HCT116 (cell line): ENCODE data around the gene TAAR5. TPM values are rescaled to one million over a fixed set of nuclear protein-coding genes. Genes with fewer than 3 reads are reported as not detected.

Source experiments
- ATAC-seq: fragments of 200-7000 bp; cut with Tn5 transposase; 2 replicates; pipeline ENCODE4 v1.9.1; 2020; ENCODE audit warnings: mild to moderate bottlenecking, moderate library complexity
- BruUV-seq: library from RNA; stranded (reverse); fragments of 400-500 nt; replicated peaks from 2 replicates; lab custom pipeline; 2021; lab: Mats Ljungman, UMichigan
- CTCF ChIA-PET: fragments of 300-600 bp; sonication (Branson Sonifier 250); formaldehyde crosslinking; loops from one replicate; lab custom pipeline; 2021; ENCODE audit warnings: antibody characterized with exemption; lab: Charles Lee
- POLR2A ChIA-PET: fragments of 300-600, 350-600 bp; sonication (Branson Sonifier 250); formaldehyde crosslinking; loops from one replicate; lab custom pipeline; 2021; ENCODE audit warnings: antibody characterized with exemption; lab: Charles Lee
- RAD21 ChIA-PET, 2 experiments: fragments of 300-600 bp; sonication (Branson Sonifier 250); formaldehyde crosslinking; loops; one replicate each; lab custom pipeline; 2023; ENCODE audit warnings: low total read pairs in 2 of 2; ENCODE audit not compliant: uncharacterized antibody in 2 of 2, unreplicated experiment in 2 of 2, low non-redundant PET in 1 of 2; lab: Charles Lee
- DNase-seq: peaks from one replicate; pipeline ENCODE4 v3.0.0-alpha.2; 2010; ENCODE audit warnings: low read depth, low spot score
- H2AFZ ChIP-seq: fragments of 200-600 bp; shearing (Covaris generic), sonication (generic); 2 replicates; pipeline ENCODE4 v1.6.1; 2017; ENCODE audit warnings: low read depth, mixed run types, mixed read lengths, antibody characterized with exemption, low read length; ENCODE audit not compliant: poor library complexity, severe bottlenecking
- H3K27ac ChIP-seq: 2 replicates; pipeline ENCODE4 v1.5.1; 2012; ENCODE audit warnings: low read depth, low read length
- H3K27me3 ChIP-seq: fragments of 200-600 bp; sonication (generic); 2 replicates; pipeline ENCODE4 v1.6.1; 2016; ENCODE audit warnings: mixed run types, low read length, mixed read lengths; ENCODE audit not compliant: insufficient read depth
- H3K36me3 ChIP-seq, 2 experiments: fragments of 200-500 bp in 1 of 2; fragments of 200-600 bp in 1 of 2; sonication (Bioruptor generic) in 1 of 2; sonication (generic) in 1 of 2; 2 replicates each; pipeline versions ENCODE4 v1.5.1 to v1.6.1; 2014 to 2016; ENCODE audit warnings: low read length in 2 of 2, inconsistent platforms in 1 of 2, mixed read lengths in 1 of 2, mixed run types in 1 of 2; ENCODE audit not compliant: insufficient read depth in 2 of 2, control insufficient read depth in 1 of 2
- H3K4me1 ChIP-seq, 2 experiments: fragments of 200-600 bp in 1 of 2; sonication (generic) in 1 of 2; 2 replicates each; pipeline versions ENCODE4 v1.5.1 to v1.6.1; 2012 to 2017; ENCODE audit warnings: low read length in 2 of 2, inconsistent platforms in 1 of 2, mild to moderate bottlenecking in 1 of 2, mixed read lengths in 1 of 2, mixed run types in 1 of 2, moderate library complexity in 1 of 2; ENCODE audit not compliant: insufficient read depth in 2 of 2, control insufficient read depth in 1 of 2
- H3K4me2 ChIP-seq: fragments of 200-600 bp; sonication (generic); 2 replicates; pipeline ENCODE4 v1.6.1; 2017; ENCODE audit warnings: mixed run types, low read length, mixed read lengths
- H3K4me3 ChIP-seq, 2 experiments: fragments of 200-600 bp in 1 of 2; sonication (generic) in 1 of 2; replicated peaks in 1 of 2; 2 replicates each; pipeline ENCODE4 v1.5.1; 2011 to 2016; ENCODE audit warnings: low read length in 2 of 2, control low read depth in 1 of 2, low read depth in 1 of 2, mild to moderate bottlenecking in 1 of 2, mixed read lengths in 1 of 2, mixed run types in 1 of 2
- H3K79me2 ChIP-seq: fragments of 200-600 bp; sonication (generic); 2 replicates; pipeline ENCODE4 v1.6.1; 2017; ENCODE audit warnings: mild to moderate bottlenecking, mixed run types, low read length, moderate library complexity, mixed read lengths; ENCODE audit not compliant: insufficient read depth
- H3K9ac ChIP-seq: fragments of 200-600 bp; sonication (generic); 2 replicates; pipeline ENCODE4 v1.6.1; 2016; ENCODE audit warnings: low read length, mixed read lengths
- H3K9me2 ChIP-seq: fragments of 200-600 bp; sonication (generic), shearing (Covaris generic); 2 replicates; pipeline ENCODE4 v1.6.1; 2017; ENCODE audit warnings: mixed run types, mild to moderate bottlenecking, moderate library complexity; ENCODE audit not compliant: insufficient read depth
- H3K9me3 ChIP-seq, 2 experiments: fragments of 200-500 bp in 1 of 2; fragments of 200-600 bp in 1 of 2; sonication (Bioruptor generic) in 1 of 2; sonication (generic) in 1 of 2; 2 replicates each; pipeline ENCODE4 v1.6.1; 2014 to 2017; ENCODE audit warnings: low read length in 2 of 2, mixed read lengths in 2 of 2, inconsistent platforms in 1 of 2, low read depth in 1 of 2, mild to moderate bottlenecking in 1 of 2, mixed run types in 1 of 2, moderate library complexity in 1 of 2; ENCODE audit not compliant: control insufficient read depth in 1 of 2, insufficient read depth in 1 of 2
- H4K20me1 ChIP-seq: fragments of 200-600 bp; sonication (generic), shearing (Covaris generic); 2 replicates; pipeline ENCODE4 v1.6.1; 2017; ENCODE audit warnings: mixed run types, mild to moderate bottlenecking, moderate library complexity; ENCODE audit not compliant: insufficient read depth
- CTCF ChIP-seq, 3 experiments: fragments of 200-600 bp in 1 of 3; sonication (generic) in 1 of 3; IDR thresholded peaks in 2 of 3; conservative IDR thresholded peaks in 1 of 3; 2 replicates each; pipeline ENCODE4 v1.5.1; 2012 to 2017; ENCODE audit warnings: low read depth in 2 of 3, low read length in 2 of 3, antibody characterized with exemption in 1 of 3, borderline replicate concordance in 1 of 3, control low read depth in 1 of 3, mild to moderate bottlenecking in 1 of 3, mixed read lengths in 1 of 3, mixed run types in 1 of 3, moderate library complexity in 1 of 3; ENCODE audit not compliant: insufficient read depth in 1 of 3
- JUND ChIP-seq: IDR thresholded peaks from 2 replicates; pipeline ENCODE4 v1.6.1; 2012
- MAX ChIP-seq: IDR thresholded peaks from 2 replicates; pipeline ENCODE4 v1.6.1; 2012
- ZBTB33 ChIP-seq: IDR thresholded peaks from 2 replicates; pipeline ENCODE4 v1.6.1; 2011; ENCODE audit warnings: mild to moderate bottlenecking, low read length, moderate library complexity; ENCODE audit not compliant: insufficient replicate concordance; ENCODE audit errors: extremely low read depth
- intact Hi-C: fragments of 100-400 bp; cut with micrococcal nuclease; formaldehyde crosslinking; loops from 2 replicates; pipeline ENCODE4 v1.10.0; 2022
- total RNA-seq: library from RNA; stranded (reverse); gene quantifications from one replicate; pipeline ENCODE4 v1.2.1, GENCODE V29; 2021; ENCODE audit not compliant: unreplicated experiment

Gene TAAR5
- total RNA-seq, 1 experiment from 2014 or later = not detected

GRCh38 chr6:132569170-132569569, 20.4 kb downstream of the TAAR5 start (continued):
- no peak for TF ChIP-seq CTCF (IDR thresholded peaks at IDR 0.05 in 2 of 3, conservative IDR thresholded peaks at IDR 0.05 in 1 of 3; ENCODE audit: borderline replicate concordance in 1 of 3, insufficient read depth in 1 of 3, low read depth in 2 of 3, low read length in 2 of 3)
- TF ChIP-seq, all 23 proteins: peak for 0

- ATAC-seq = no peak
- POLR2A ChIA-PET = no interaction called here
- BruUV-seq = no TSS peak
- no peak overlapping the region for H3K4me2 ChIP-seq
- intact Hi-C loops = no loop called here
- no peak for TF ChIP-seq JUND
- no peak for TF ChIP-seq MAX
- TF ChIP-seq ZBTB33 = no peak
- TF ChIP-seq, all 23 proteins: peak for 0
- no peak overlapping the region for H3K27ac ChIP-seq
- CTCF ChIA-PET = no interaction called here
- H2AFZ ChIP-seq = no peak overlapping the region
- no peaks in the 10 kb centered on the region for H3K4me1 ChIP-seq
- H4K20me1 ChIP-seq = no peaks in the 10 kb centered on the region
- no peaks in the 10 kb centered on the region for H3K36me3 ChIP-seq
- no peaks in the 10 kb centered on the region for H3K9me2 ChIP-seq
- H3K79me2 ChIP-seq = no peaks in the 10 kb centered on the region
- H3K9me3 ChIP-seq = no peaks in the 10 kb centered on the region
- no peak for DNase-seq
- RAD21 ChIA-PET = no interaction called here
- no peak overlapping the region for H3K4me3 ChIP-seq
- H3K27me3 ChIP-seq = no peaks in the 10 kb centered on the region
- no peak overlapping the region for H3K9ac ChIP-seq
These were observed 20.9 kb downstream of the TAAR5 start for GRCh38 chr6:132568611-132569010.
